Sigmoid colon (tissue), 7 donors: ENCODE results near the gene CYB5A. TPM values are rescaled to one million over a fixed set of nuclear protein-coding genes. Genes with fewer than 3 reads are reported as not detected.
"Not testable (repeated sequence)": the region's sequence is repeated elsewhere in the genome, so short reads cannot be mapped to it uniquely, and the experiment has no call there.

Source experiments
- DNase-seq: peaks from one replicate; pipeline ENCODE4 v3.0.0-alpha.2; 2019
- H3K27ac ChIP-seq, 4 donors: fragments of 200-600 bp; sonication (generic); one replicate each; pipeline ENCODE4 v1.5.1; 2016 to 2019; ENCODE audit warnings: mild to moderate bottlenecking in 1 of 4
- H3K27me3 ChIP-seq, 3 donors: fragments of 200-600 bp; sonication (generic); one replicate each; pipeline ENCODE4 v1.5.1; 2019; ENCODE audit warnings: mild to moderate bottlenecking in 1 of 3
- H3K36me3 ChIP-seq, 4 donors: fragments of 200-600 bp; sonication (generic); one replicate each; pipeline ENCODE4 v1.5.1; 2016 to 2019
- H3K4me1 ChIP-seq, 4 donors: fragments of 200-600 bp; sonication (generic); one replicate each; pipeline ENCODE4 v1.5.1; 2017 to 2019
- H3K4me3 ChIP-seq, 4 donors: fragments of 200-600 bp; sonication (generic); one replicate each; pipeline ENCODE4 v1.5.1; 2017 to 2019; ENCODE audit warnings: mild to moderate bottlenecking in 2 of 4, moderate library complexity in 1 of 4
- H3K9me3 ChIP-seq, 4 donors: fragments of 200-600 bp in 3 of 4; sonication (generic) in 3 of 4; one replicate each; pipeline versions ENCODE4 v1.5.1 to v1.6.1; 2013 to 2019
- CTCF ChIP-seq, 4 experiments: fragments of 450-650 bp in 3 of 4; fragments of 200-600 bp in 1 of 4; IDR thresholded peaks; one replicate each; pipeline ENCODE4 v1.5.1; 2016 to 2019; ENCODE audit warnings: antibody characterized with exemption in 4 of 4, mild to moderate bottlenecking in 3 of 4, moderate library complexity in 2 of 4
- EP300 ChIP-seq, 4 donors: sonication (generic); formaldehyde crosslinking; IDR thresholded peaks; one replicate each; pipeline ENCODE4 v1.6.1; 2017; ENCODE audit warnings: antibody characterized with exemption in 4 of 4
- POLR2A ChIP-seq, 2 donors: fragments of 450-650 bp; IDR thresholded peaks; one replicate each; pipeline ENCODE4 v1.6.1; 2016; ENCODE audit warnings: antibody characterized with exemption in 2 of 2, mild to moderate bottlenecking in 2 of 2, moderate library complexity in 2 of 2
- POLR2AphosphoS5 ChIP-seq, 4 donors: sonication (generic); formaldehyde crosslinking; IDR thresholded peaks; one replicate each; pipeline ENCODE4 v1.6.1; 2017; ENCODE audit warnings: antibody characterized with exemption in 4 of 4
- WGBS, 2 donors: extraction: QIAGEN DNeasy Blood & Tissue Kit; methylation state at CpG; one replicate each; pipeline ENCODE4 v1.1.7; 2013; 5-methylcytosine and 5-hydroxymethylcytosine counted together
- intact Hi-C: fragments of 100-400 bp; cut with DNase I; formaldehyde crosslinking; loops from one replicate; pipeline ENCODE4 v1.15.1; 2023
- polyA plus RNA-seq, 3 donors: library from polyadenylated mRNA; stranded (reverse); fragments of 200-250 nt; gene quantifications; one replicate each; pipeline ENCODE4 v1.2.3, GENCODE V29; 2013
- total RNA-seq, 4 donors: library from RNA; depleted of rRNA; stranded (reverse); fragments of >200 nt; gene quantifications; one replicate each; pipeline ENCODE4 v1.1.0, GENCODE V29; 2016
- donor health status: healthy with polysubstance abuse.
- donor health status: Bipolar disorder and iron deficiency.
- donor health status: healthy.

Gene CYB5A
- total and polyA plus RNA-seq, 7 donors = 137 to 533 (median 164) TPM

GRCh38 chr18:74334242-74334893, 42.6 kb upstream of the CYB5A start:
- TF ChIP-seq EP300 (IDR thresholded peaks at IDR 0.05) (no peak), CTCF (IDR thresholded peaks at IDR 0.05) (no peak), POLR2A (IDR thresholded peaks at IDR 0.05) (no peak), POLR2AphosphoS5 (IDR thresholded peaks at IDR 0.05) (no peak)
- Histone ChIP-seq H3K4me1 (peaks cover 0 to 25% (median 14%) of the 10 kb centered on the region in 4 donors), H3K27me3 (no peaks in the 10 kb centered on the region), H3K9me3 (no peaks in the 10 kb centered on the region), H3K4me3 (no peak overlapping the region), H3K36me3 (no peaks in the 10 kb centered on the region), H3K27ac (no peak overlapping the region)
- intact Hi-C loops = no loop called here
- no peak for DNase-seq

- 34 to 58% methylated on average over 1 of the region's 1 CpG for WGBS, 2 donors
Measured at GRCh38 chr18:74333091-74333490, 41.3 kb upstream of the CYB5A start.

GRCh38 chr18:74331404-74331803, 39.6 kb upstream of the CYB5A start:
- 59 to 71% methylated on average over 2 of the region's 2 CpGs for WGBS, 2 donors
- no peak overlapping the region for H3K27ac ChIP-seq
- TF ChIP-seq EP300 (IDR thresholded peaks at IDR 0.05) (no peak), CTCF (IDR thresholded peaks at IDR 0.05) (peak in 1 of 4 experiments; percentile 18)
- intact Hi-C loops = no loop called here
- H3K36me3 ChIP-seq = no peaks in the 10 kb centered on the region
- H3K9me3 ChIP-seq = no peaks in the 10 kb centered on the region
- H3K4me1 ChIP-seq = no peaks in the 10 kb centered on the region
- no peak for DNase-seq
- no peak overlapping the region for H3K4me3 ChIP-seq
- no peaks in the 10 kb centered on the region for H3K27me3 ChIP-seq

More at GRCh38 chr18:74333091-74333490, 41.3 kb upstream of the CYB5A start:
- intact Hi-C loops = no loop called here
- Histone ChIP-seq H3K27ac (no peak overlapping the region), H3K4me1 (peaks cover 0 to 17% (median 9%) of the 10 kb centered on the region in 4 donors), H3K9me3 (no peaks in the 10 kb centered on the region), H3K27me3 (no peaks in the 10 kb centered on the region), H3K36me3 (no peaks in the 10 kb centered on the region), H3K4me3 (no peak overlapping the region)
- DNase-seq = no peak
- TF ChIP-seq POLR2A (IDR thresholded peaks at IDR 0.05) (no peak), CTCF (IDR thresholded peaks at IDR 0.05) (no peak), EP300 (IDR thresholded peaks at IDR 0.05) (no peak), POLR2AphosphoS5 (IDR thresholded peaks at IDR 0.05) (no peak)

GRCh38 chr18:74329688-74330205, 38.0 kb upstream of the CYB5A start:
- 84 to 92% methylated on average over 1 of the region's 1 CpG for WGBS, 2 donors
- no peaks in the 10 kb centered on the region for H3K36me3 ChIP-seq
- H3K27ac ChIP-seq = no peak overlapping the region
- no peak for TF ChIP-seq CTCF (IDR thresholded peaks at IDR 0.05)
- TF ChIP-seq POLR2A (IDR thresholded peaks at IDR 0.05) = no peak
- no peak for TF ChIP-seq EP300 (IDR thresholded peaks at IDR 0.05)
- TF ChIP-seq POLR2AphosphoS5 (IDR thresholded peaks at IDR 0.05) = no peak
- no peaks in the 10 kb centered on the region for H3K9me3 ChIP-seq
- no peaks in the 10 kb centered on the region for H3K27me3 ChIP-seq
- no peak for DNase-seq
- intact Hi-C loops = no loop called here
- no peak overlapping the region for H3K4me3 ChIP-seq
- H3K4me1 ChIP-seq = no peaks in the 10 kb centered on the region

GRCh38 chr18:74328206-74328605, 36.4 kb upstream of the CYB5A start:
- Histone ChIP-seq H3K9me3 (no peaks in the 10 kb centered on the region), H3K36me3 (no peaks in the 10 kb centered on the region), H3K27ac (no peak overlapping the region), H3K4me1 (no peaks in the 10 kb centered on the region), H3K27me3 (no peaks in the 10 kb centered on the region), H3K4me3 (no peak overlapping the region)
- intact Hi-C loops = no loop called here
- no peak for DNase-seq
- WGBS, 2 donors = 83 to 86% methylated on average over 2 of the region's 2 CpGs
- TF ChIP-seq EP300 (IDR thresholded peaks at IDR 0.05) = no peak
- TF ChIP-seq POLR2AphosphoS5 (IDR thresholded peaks at IDR 0.05) = no peak
- TF ChIP-seq CTCF (IDR thresholded peaks at IDR 0.05) = no peak
- TF ChIP-seq POLR2A (IDR thresholded peaks at IDR 0.05) = no peak

GRCh38 chr18:74326791-74327190, 35.0 kb upstream of the CYB5A start:
- H3K27ac ChIP-seq, H3K27me3 ChIP-seq, intact Hi-C loops, H3K9me3 ChIP-seq, H3K4me1 ChIP-seq, H3K4me3 ChIP-seq, DNase-seq, H3K36me3 ChIP-seq: not testable (repeated sequence)
- 93 to 94% methylated on average over 3 of the region's 3 CpGs for WGBS, 2 donors
